HFFc6 (cell line): ENCODE data around the gene FHAD1. TPM values are rescaled to one million over a fixed set of nuclear protein-coding genes. Genes with fewer than 3 reads are reported as not detected.
A peak's percentile ranks its signal among the peaks of the same experiment; 100 is the strongest.

ENCODE experiments used
- DNase-seq: peaks from one replicate; pipeline ENCODE4 v3.0.0-alpha.2; 2018
- H3K27ac Mint-ChIP-seq: 2 replicates; pipeline ENCODE4 v1.8.0; 2020; ENCODE audit warnings: mild to moderate bottlenecking, mixed read lengths
- H3K27me3 Mint-ChIP-seq: 2 replicates; pipeline ENCODE4 v1.8.0; 2021; ENCODE audit warnings: mild to moderate bottlenecking, moderate library complexity, mixed read lengths; ENCODE audit not compliant: insufficient read depth
- H3K36me3 Mint-ChIP-seq: 2 replicates; pipeline ENCODE4 v1.8.0; 2021; ENCODE audit warnings: low read depth, mixed read lengths
- H3K4me1 Mint-ChIP-seq: 2 replicates; pipeline ENCODE4 v1.8.0; 2020; ENCODE audit warnings: low read depth, mixed read lengths
- H3K4me3 Mint-ChIP-seq: 2 replicates; pipeline ENCODE4 v1.8.0; 2020; ENCODE audit warnings: mild to moderate bottlenecking, moderate library complexity, mixed read lengths
- H3K9me3 Mint-ChIP-seq: 2 replicates; pipeline ENCODE4 v1.8.0; 2020; ENCODE audit warnings: mild to moderate bottlenecking, mixed read lengths
- total RNA-seq, 6 experiments: library from RNA; stranded (reverse); fragmentation: NEBNext Ultra II Directional; extraction: Animal tissue kit (Norgen Biotek cat#: 25700); gene quantifications; 2 replicates in 1 of 6; 3 replicates in 5 of 6; pipeline ENCODE4 v1.2.3, GENCODE V29; 2021
- TF ChIP-seq, protein P1 (sequence below): fragments of 200-600 bp; sonication (generic); IDR thresholded peaks from 2 replicates; pipeline ENCODE4 v1.5.0; 2021; ENCODE audit warnings: antibody characterized with exemption, mild to moderate bottlenecking

Gene FHAD1
- total RNA-seq, 6 experiments from 2014 or later: 0.16 to 0.25 TPM; not detected in 4

DNA sequence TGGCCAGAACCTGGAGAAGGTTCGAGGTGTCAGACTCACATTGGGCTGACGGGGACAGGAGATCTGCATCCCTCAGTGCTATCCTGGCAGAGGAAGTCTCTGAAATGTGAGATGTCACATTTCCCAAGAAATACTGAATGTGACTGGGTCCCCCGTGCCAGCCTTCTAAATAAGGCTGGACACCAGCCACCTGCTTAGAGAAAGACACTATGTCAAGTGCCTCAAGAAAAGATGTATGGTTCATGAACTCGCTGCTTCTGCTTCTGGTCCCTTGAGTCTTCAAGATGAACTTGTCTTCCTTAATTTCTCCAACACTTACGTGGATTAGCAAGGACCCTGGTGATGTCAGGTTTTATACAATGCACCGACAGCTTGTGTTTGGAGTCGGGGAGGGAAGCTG, 42.1 kb upstream of the FHAD1 start:
- DNase-seq: no peak
- Mint-ChIP-seq H3K9me3 (no peaks in the 10 kb centered on the region), H3K4me1 (peaks cover 35% of the 10 kb centered on the region), H3K27me3 (no peaks in the 10 kb centered on the region; the same call in 1 of the 2 replicates), H3K4me3 (no peak overlapping the region), H3K36me3 (no peaks in the 10 kb centered on the region), H3K27ac (no peak overlapping the region)
- TF ChIP-seq, protein P1, sequence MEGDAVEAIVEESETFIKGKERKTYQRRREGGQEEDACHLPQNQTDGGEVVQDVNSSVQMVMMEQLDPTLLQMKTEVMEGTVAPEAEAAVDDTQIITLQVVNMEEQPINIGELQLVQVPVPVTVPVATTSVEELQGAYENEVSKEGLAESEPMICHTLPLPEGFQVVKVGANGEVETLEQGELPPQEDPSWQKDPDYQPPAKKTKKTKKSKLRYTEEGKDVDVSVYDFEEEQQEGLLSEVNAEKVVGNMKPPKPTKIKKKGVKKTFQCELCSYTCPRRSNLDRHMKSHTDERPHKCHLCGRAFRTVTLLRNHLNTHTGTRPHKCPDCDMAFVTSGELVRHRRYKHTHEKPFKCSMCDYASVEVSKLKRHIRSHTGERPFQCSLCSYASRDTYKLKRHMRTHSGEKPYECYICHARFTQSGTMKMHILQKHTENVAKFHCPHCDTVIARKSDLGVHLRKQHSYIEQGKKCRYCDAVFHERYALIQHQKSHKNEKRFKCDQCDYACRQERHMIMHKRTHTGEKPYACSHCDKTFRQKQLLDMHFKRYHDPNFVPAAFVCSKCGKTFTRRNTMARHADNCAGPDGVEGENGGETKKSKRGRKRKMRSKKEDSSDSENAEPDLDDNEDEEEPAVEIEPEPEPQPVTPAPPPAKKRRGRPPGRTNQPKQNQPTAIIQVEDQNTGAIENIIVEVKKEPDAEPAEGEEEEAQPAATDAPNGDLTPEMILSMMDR: no peak

DNA sequence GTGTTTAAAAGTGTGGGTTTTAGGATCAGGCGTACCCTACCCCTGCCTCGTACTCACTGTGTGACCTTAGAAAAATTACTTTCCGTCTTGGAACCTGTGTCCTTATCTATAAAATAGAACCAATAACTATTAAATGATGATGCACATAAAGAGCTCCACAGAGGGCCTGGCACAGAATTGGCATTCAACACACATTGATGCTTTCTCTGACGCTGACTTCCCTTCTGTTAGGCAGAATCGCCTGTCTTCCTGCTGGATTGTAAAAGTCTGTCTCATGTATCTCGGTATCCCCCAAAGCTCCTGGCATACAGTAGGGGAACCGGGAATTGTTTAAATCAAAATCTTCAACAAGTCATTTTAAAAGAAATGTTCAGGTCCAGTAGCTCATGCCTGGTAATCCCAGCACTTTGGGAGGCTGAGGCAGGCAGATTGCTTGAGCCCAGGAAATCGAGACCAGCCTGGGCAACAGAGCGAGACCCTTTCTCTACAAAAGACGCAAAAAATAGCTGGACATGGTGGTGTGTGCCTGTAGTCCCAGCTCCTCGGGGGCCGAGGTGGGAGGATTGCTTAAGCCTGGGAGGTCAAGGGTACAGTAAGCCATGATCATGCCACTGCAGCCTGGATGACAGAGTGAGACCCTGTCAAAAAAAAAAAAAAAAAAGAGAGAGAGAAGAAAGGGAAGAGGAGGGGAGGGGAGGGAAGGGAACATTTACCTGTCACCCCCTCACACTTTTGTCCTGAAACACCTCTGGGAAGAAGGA, 41.3 kb upstream of the FHAD1 start:
- Mint-ChIP-seq H3K27ac (no peak overlapping the region), H3K4me3 (no peak overlapping the region), H3K27me3 (no peaks in the 10 kb centered on the region; the same call in 1 of the 2 replicates), H3K36me3 (no peaks in the 10 kb centered on the region), H3K9me3 (no peaks in the 10 kb centered on the region), H3K4me1 (peaks cover 27% of the 10 kb centered on the region)
- no peak for DNase-seq
- TF ChIP-seq, protein P1: no peak

GRCh38 chr1:15206418-15207030, 40.5 kb upstream of the FHAD1 start:
- no peaks in the 10 kb centered on the region for H3K9me3 Mint-ChIP-seq
- TF ChIP-seq, protein P1: no peak
- H3K36me3 Mint-ChIP-seq: no peaks in the 10 kb centered on the region
- H3K4me3 Mint-ChIP-seq: peak overlapping the region; percentile 1; the same call in 1 of the 2 replicates
- peaks cover 19% of the 10 kb centered on the region for H3K4me1 Mint-ChIP-seq
- peak; percentile 46 for DNase-seq
- no peak overlapping the region for H3K27ac Mint-ChIP-seq
- H3K27me3 Mint-ChIP-seq: no peaks in the 10 kb centered on the region; the same call in 1 of the 2 replicates

DNA sequence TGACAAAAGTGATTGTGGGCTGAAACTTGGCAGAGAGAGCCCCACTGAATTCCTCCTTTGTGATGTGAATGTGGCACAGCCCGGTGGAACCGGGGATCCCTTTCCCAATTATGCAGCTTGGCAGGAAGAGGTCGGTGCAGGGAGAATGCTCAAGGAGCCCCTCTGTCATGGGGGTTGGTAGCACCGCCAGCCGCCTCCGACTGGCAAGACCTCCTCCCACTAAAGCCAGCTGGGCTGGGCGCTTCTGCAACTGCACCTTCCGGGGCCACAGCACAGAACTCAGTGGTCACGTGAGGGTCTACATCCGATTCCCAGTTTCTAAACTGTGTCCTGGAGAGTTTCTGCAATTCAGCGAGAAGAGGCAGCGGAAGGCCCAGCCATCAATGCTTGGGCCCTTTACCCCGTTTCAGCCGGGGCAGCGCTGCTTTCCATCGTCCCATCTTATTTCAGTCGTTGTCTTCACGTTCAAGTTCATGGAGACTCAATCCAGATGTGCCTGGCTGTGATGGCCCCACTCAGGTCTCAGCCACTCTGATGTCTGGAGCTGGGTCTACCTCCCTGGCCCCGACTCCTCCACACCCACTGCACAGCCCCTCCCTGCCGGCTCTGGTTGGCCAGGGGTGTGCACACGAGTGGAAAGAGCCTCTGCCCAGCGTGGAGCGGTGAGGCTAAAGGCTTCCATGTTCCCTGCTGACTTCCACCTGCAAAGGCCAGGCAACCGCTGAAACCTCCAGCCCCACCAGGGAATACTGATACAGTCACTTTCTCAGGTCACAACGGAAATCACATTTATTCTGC, 39.8 kb upstream of the FHAD1 start:
- Mint-ChIP-seq H3K36me3 (no peaks in the 10 kb centered on the region), H3K4me1 (peaks cover 19% of the 10 kb centered on the region), H3K9me3 (no peaks in the 10 kb centered on the region), H3K4me3 (no peak overlapping the region), H3K27ac (no peak overlapping the region), H3K27me3 (no peaks in the 10 kb centered on the region; the same call in 1 of the 2 replicates)
- no peak for DNase-seq
- TF ChIP-seq, protein P1: no peak

DNA sequence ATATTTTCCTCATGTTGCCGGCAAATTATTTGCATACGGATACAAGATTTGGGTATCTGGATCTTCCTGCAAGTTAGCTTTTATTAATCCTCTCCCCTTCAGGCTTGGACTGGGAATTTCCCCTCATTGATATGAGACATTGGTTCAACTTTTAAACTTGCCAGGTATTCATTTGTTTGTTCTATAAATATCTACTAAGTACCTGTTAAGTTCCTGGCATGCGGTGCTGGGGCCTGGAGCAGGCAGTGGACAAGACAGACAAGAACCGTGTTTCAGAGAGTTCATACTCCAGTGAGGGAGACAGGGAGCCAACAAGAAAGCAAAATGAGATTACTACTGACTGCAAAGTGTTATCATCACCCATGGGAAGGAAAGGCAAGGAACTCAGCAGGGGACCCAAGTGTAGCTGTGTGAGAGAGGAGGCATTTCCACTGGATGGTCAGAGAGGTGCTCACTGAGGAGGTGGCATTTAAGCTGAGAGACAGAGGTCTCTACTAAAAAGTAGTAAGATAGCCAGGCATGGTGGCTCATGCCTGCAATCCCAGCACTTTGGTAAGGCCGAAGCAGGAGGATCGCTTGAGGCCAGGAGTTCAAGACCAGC, 39.1 kb upstream of the FHAD1 start:
- Mint-ChIP-seq H3K4me1 (peaks cover 26% of the 10 kb centered on the region), H3K9me3 (no peaks in the 10 kb centered on the region), H3K36me3 (no peaks in the 10 kb centered on the region), H3K27me3 (no peaks in the 10 kb centered on the region; the same call in 1 of the 2 replicates), H3K4me3 (no peak overlapping the region), H3K27ac (no peak overlapping the region)
- TF ChIP-seq, protein P1: no peak
- DNase-seq: no peak
